SK-MEL-5 (cell line): ENCODE measurements around the gene MAN2B1. TPM values are rescaled to one million over a fixed set of nuclear protein-coding genes. Genes with fewer than 3 reads are reported as not detected.
A peak's percentile ranks its signal among the peaks of the same experiment; 100 is the strongest.
"Not testable (repeated sequence)": the region's sequence is repeated elsewhere in the genome, so short reads cannot be mapped to it uniquely, and the experiment has no call there.

Experiments
- DNase-seq: peaks from one replicate; pipeline ENCODE4 v3.0.0-alpha.2; 2016; ENCODE audit warnings: low read depth, low spot score
- in situ Hi-C: cut with HindIII; loops from 2 replicates; pipeline ENCODE4 v1.10.0; 2016; ENCODE audit warnings: low sequenced_read_pairs, high pct_unique_total_duplicates, low pct_unique_long_range_greater_than_20kb
- total RNA-seq: library from RNA; depleted of rRNA; stranded (reverse); fragments of >200 nt; shearing (Covaris generic); gene quantifications from 2 replicates; pipeline ENCODE4 v1.2.3, GENCODE V29; 2014

The MAN2B1 gene
- total RNA-seq, 1 experiment from 2014 or later = 32.0 TPM

DNA sequence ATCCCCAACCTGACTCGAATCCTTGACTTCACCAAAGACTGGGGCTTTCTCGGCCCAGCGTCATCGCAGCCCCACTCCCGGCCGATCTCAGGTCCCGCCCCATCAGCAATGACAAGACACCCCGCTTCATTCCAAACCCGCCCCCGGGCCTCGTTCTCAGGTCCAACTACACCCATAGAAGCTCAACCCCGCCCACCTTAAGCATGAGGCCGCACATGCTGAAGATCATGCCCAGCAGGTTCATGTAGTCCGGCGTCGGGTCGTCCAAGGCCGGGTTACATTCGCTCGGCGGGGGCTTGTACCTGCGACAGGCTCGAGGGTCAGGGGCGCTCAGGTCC lies 2.4 kb upstream of the MAN2B1 start:
- in situ Hi-C loops = no loop called here
- no peak for DNase-seq

DNA sequence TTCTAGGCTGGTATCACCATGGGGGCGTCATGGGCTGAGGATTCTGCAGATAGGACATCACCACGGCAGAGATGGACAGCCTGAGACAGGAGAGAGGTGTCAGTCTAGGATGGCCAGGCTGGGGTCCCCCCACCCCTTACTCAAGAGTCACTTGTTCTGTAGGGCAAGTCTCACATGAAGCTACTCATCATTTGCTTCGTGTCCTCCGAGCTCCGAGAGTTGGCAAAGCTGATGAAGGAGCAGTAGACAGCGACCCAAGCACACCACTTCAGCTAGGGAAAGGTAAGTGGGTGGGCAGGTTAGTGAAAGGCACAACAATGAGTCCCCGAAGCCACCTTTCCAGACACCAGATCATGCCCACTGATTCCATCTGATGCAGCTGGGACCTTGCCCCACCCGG lies 1.8 kb upstream of the MAN2B1 start:
- in situ Hi-C loops = no loop called here
- no peak for DNase-seq

GRCh38 chr19:12667731-12668302 lies 1.3 kb upstream of the MAN2B1 start:
- no peak for DNase-seq
- in situ Hi-C loops = no loop called here

- DNase-seq = no peak
- in situ Hi-C loops = no loop called here
Observed at GRCh38 chr19:12665671-12666264, 774 bp downstream of the MAN2B1 start.

- no peak for DNase-seq
- in situ Hi-C loops = no loop called here
Observed at GRCh38 chr19:12665281-12665573, 1.3 kb downstream of the MAN2B1 start.

DNA sequence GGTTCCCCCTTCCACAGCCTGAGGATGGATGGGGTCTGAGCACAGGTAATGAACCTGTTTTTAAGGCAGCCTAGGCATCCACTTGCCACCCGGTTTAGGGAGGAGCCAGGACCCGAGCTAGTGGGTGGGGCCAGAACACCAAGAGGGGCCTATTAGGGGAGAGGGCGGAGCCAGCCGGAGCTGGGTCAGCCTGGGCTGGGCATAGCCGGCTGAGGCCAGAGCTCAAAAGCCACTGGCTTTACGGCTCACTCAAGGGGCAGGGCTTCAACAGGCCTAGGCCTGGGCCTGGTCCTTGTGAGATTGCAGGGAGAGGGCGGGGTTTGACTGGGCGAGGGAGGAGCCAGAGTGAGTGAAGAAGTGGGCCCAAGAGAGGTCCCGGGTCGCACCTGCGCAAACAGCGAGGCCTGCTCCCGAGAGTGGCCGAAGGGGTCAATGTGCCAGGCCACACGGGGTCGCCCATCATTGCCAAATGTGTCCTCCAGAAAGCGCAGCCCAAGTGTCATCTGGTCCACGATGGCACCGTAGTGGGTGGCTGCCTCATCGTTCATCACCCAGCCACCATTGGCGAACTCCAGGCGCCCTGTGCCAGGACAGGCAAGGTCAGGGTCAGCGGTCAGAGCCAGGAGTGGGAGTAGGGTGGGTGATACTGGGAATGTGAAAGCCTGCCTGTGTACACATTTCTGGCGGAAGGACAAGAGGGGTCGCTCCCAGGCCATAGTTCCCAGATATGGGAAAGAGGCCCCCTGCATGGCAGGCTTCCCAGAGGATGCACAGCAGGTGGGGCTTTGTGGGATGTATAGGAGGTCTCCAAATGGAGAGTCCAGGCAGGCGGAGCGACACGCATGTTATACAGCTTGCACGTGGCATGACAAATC lies 1.9 kb downstream of the MAN2B1 start:
- in situ Hi-C loops = no loop called here

DNA sequence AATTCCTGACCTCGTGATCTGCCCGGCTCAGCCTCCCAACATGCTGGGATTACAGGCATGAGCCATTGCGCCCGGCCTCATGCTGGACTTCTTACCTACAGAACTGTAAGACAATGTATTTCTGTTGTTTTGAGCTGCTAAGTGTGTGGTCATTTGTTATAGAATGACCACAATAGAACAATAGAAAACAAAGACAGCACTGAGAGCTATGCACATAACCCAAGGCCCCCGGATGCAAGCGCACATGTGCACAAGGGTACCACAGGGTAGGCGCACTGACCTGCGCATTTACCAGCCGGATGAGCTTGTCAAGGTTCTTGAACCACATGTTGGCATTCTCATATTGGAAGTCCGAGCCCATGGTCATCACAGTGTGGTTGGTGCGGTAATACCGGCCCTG lies 5.6 kb downstream of the MAN2B1 start:
- in situ Hi-C loops = no loop called here

More for the DNA sequence above, 1.9 kb downstream of the MAN2B1 start:
- peak; percentile 34 for DNase-seq

DNA sequence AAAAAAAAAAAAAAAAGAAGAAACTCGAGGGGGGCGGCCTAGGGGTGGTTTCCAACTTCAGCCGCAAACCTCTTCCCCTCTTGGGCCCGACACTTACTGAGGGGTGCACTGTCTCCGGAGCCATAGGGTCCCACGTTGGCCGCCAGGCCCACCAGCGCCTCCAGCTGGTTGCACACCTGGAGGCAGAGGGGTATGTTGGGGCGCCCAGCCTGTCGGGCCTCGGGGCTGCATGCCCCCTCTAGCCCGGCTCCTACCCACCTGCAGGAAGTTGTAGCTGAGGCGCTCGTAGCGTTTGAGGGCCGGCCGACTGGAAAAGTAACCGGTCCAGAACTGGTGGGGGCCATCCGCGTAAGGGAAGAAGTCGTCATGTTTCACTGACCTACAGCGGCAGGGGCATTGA lies 8.6 kb downstream of the MAN2B1 start:
- DNase-seq = no peak
- in situ Hi-C loops = no loop called here

More for the DNA sequence above, 5.6 kb downstream of the MAN2B1 start:
- no peak for DNase-seq

- in situ Hi-C loops = no loop called here
Observed at GRCh38 chr19:12656899-12657571, 9.5 kb downstream of the MAN2B1 start.

DNA sequence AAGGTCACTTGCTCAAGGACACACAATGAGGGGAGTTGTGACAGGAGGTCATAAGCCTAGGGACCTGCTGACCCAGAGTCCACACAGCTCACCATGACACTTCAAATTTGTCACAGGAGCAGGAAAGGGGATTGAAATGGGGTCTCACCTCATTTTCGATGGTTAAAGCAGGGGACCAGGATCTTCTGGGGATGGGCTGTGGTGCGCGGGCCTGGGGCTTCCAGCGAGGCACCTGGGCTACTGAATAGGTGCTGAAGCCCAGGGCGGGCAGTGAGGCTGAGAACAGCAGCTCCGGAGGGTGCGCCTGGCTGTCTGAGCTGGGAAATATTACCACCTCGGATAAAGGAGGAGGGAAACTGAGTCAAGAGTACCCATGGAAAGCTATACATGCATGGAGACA lies 11.0 kb downstream of the MAN2B1 start:
- in situ Hi-C loops = no loop called here
- no peak for DNase-seq

More at GRCh38 chr19:12656899-12657571, 9.5 kb downstream of the MAN2B1 start:
- DNase-seq = no peak

DNA sequence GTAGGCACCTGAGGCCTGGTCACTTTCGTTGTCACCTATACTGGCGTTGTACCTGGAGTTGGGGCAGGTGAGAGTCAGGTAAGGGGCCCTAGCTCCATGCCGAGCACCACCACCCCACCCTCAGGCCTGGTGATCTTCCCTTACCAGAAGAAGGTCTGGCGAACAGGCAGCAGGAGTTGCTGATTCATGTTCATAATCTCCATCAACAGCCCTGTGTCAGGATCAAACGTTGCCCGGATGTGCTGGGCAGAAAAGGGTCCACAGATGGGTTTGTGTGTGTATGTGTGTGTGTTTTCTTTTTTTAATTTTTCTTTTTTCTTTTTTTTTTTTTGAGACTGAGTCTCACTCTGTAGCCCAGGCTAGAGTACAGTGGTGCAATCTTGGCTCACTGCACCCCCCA lies 14.3 kb downstream of the MAN2B1 start:
- in situ Hi-C loops = no loop called here
- DNase-seq = no peak

- in situ Hi-C loops = no loop called here
- DNase-seq = no peak
Observed at GRCh38 chr19:12649941-12650340, 16.6 kb downstream of the MAN2B1 start.

- in situ Hi-C loops = no loop called here
- DNase-seq = no peak
Observed at GRCh38 chr19:12648088-12648487, 18.5 kb downstream of the MAN2B1 start.

DNA sequence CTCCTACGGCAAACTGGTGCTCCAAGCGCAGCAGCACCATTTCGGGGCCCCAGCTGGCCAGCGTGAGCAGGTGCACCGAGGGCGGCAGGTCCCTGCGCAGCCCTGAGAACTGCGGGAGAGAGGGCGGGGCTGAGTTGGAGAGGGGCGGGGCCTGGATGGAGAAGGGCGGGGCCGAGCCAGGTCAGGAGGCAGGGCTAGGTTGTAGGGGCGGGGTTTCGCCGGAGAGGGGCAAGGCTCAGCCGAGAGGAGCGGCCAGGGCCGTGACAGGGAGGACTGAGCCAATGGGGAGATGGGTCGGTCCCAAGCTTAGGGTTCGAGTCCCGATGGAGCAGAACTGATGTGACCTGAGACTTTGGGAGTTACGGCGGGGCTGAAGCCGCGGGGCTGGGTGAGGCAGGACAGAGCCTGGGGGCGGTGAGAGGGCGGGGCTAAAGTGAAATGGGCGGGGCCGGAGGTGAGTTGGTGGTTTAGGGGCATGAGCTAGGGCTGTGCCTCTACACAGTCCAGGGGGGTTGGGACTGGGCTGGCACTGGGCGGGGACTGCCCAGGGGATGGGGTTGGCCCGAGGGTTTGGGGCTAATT lies 19.0 kb downstream of the MAN2B1 start:
- in situ Hi-C loops = no loop called here
- no peak for DNase-seq

DNA sequence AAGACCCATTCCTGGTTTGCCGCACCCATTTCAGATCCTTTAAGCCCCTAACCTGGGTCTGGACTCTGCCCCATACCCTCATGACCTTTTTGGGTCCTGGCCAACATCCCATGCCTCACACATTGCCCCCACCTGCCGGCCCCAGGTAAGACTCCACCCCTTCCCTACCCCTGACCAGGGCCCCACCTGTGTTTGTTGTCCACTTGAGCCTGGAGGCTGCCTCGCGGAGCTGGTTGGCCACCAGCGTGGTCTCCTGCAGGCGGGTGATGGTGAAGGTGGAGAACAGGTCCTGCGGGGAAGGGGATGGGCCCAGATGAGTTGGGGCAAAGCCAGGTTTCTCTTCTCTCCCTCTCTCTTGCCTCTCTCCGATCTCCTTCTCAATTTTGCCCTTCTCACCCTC lies 19.5 kb downstream of the MAN2B1 start:
- in situ Hi-C loops = no loop called here
- no peak for DNase-seq

DNA sequence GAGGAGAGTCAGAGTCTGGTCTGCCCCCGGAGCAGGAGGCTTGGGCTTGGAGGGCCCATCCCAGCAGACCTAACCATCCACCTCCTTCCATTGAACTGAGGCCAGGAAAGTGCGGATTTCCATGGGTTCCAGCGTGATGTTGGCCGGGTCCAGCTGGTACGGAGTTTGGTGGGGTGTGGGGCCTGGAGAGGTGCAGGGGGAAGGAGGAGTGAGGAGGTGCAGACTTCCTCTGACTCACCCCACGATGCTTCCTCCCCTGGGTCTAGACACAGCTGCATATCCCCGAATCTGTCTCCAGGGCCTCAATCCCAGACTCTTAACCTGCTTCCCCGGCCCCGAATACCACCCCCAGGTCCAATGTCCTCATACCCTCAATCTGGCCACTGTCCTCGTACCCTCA lies 20.0 kb downstream of the MAN2B1 start:
- in situ Hi-C loops = no loop called here
- DNase-seq = no peak

GRCh38 chr19:12643716-12644115 lies 22.8 kb downstream of the MAN2B1 start:
- in situ Hi-C loops, DNase-seq: not testable (repeated sequence)

- in situ Hi-C loops = no loop called here
- no peak for DNase-seq
Observed at GRCh38 chr19:12642506-12642905, 24.0 kb downstream of the MAN2B1 start.
